Mesendoderm (in vitro differentiated cells): Measurements from ENCODE around the gene DTL.

ENCODE experiments used
- DNase-seq: peaks from one replicate; pipeline ENCODE4 v3.0.0; 2013
- H2AK5ac ChIP-seq: 2 replicates; pipeline ENCODE4 v1.6.1; 2013; ENCODE audit warnings: low read length, inconsistent platforms
- H2BK120ac ChIP-seq: 2 replicates; pipeline ENCODE4 v1.6.1; 2013; ENCODE audit warnings: low read depth, mild to moderate bottlenecking, low read length, moderate library complexity, mixed read lengths
- H2BK15ac ChIP-seq: replicated peaks from 2 replicates; pipeline ENCODE4 v1.6.1; 2013; ENCODE audit warnings: low read depth, mild to moderate bottlenecking, moderate library complexity
- H2BK5ac ChIP-seq: 2 replicates; pipeline ENCODE4 v1.6.1; 2013; ENCODE audit warnings: low read length, inconsistent platforms
- H3K18ac ChIP-seq: 2 replicates; pipeline ENCODE4 v1.6.1; 2013; ENCODE audit warnings: mild to moderate bottlenecking, low read length, mixed read lengths
- H3K23ac ChIP-seq: one replicate; pipeline ENCODE4 v1.6.1; 2013; ENCODE audit warnings: low read length
- H3K27ac ChIP-seq: 2 replicates; pipeline ENCODE4 v1.5.1; 2013; ENCODE audit warnings: low read depth, mild to moderate bottlenecking, inconsistent platforms, low read length, moderate library complexity
- H3K27me3 ChIP-seq: 2 replicates; pipeline ENCODE4 v1.6.1; 2013; ENCODE audit warnings: low read length, control low read depth, mild to moderate bottlenecking, inconsistent platforms; ENCODE audit not compliant: insufficient read depth, poor library complexity
- H3K36me3 ChIP-seq: 2 replicates; pipeline ENCODE4 v1.6.1; 2013; ENCODE audit warnings: low read length, inconsistent platforms; ENCODE audit not compliant: control insufficient read depth, insufficient read depth
- H3K4ac ChIP-seq: one replicate; pipeline ENCODE4 v1.6.1; 2013; ENCODE audit warnings: low read depth, mild to moderate bottlenecking, low read length, moderate library complexity
- H3K4me1 ChIP-seq: 2 replicates; pipeline ENCODE4 v1.6.1; 2013; ENCODE audit warnings: low read depth, low read length, inconsistent platforms; ENCODE audit not compliant: control insufficient read depth
- H3K4me2 ChIP-seq: 2 replicates; pipeline ENCODE4 v1.6.1; 2013; ENCODE audit warnings: low read length
- H3K4me3 ChIP-seq: 2 replicates; pipeline ENCODE4 v1.5.1; 2013; ENCODE audit warnings: mild to moderate bottlenecking, low read length
- H3K56ac ChIP-seq: one replicate; pipeline ENCODE4 v1.6.1; 2013; ENCODE audit warnings: low read length
- H3K79me1 ChIP-seq: 2 replicates; pipeline ENCODE4 v1.6.1; 2013; ENCODE audit warnings: low read length, inconsistent platforms
- H3K79me2 ChIP-seq: 2 replicates; pipeline ENCODE4 v1.6.1; 2013; ENCODE audit warnings: mild to moderate bottlenecking, low read length; ENCODE audit not compliant: control insufficient read depth, insufficient read depth
- H3K9ac ChIP-seq: 2 replicates; pipeline ENCODE4 v1.6.1; 2013; ENCODE audit warnings: low read length, inconsistent platforms
- H4K5ac ChIP-seq: one replicate; pipeline ENCODE4 v1.6.1; 2013; ENCODE audit warnings: low read length
- H4K8ac ChIP-seq: one replicate; pipeline ENCODE4 v1.6.1; 2013; ENCODE audit warnings: low read depth, mild to moderate bottlenecking, control low read depth, low read length, moderate library complexity
- WGBS: extraction: QIAGEN DNeasy Blood & Tissue Kit; methylation state at CpG from one replicate; pipeline ENCODE4 v1.1.7; 2013; ENCODE audit warnings: low lambda C conversion rate, missing lambda C conversion rate; ENCODE audit not compliant: insufficient coverage; ENCODE audit errors: extremely low coverage; 5-methylcytosine and 5-hydroxymethylcytosine counted together

The DTL gene

DNA sequence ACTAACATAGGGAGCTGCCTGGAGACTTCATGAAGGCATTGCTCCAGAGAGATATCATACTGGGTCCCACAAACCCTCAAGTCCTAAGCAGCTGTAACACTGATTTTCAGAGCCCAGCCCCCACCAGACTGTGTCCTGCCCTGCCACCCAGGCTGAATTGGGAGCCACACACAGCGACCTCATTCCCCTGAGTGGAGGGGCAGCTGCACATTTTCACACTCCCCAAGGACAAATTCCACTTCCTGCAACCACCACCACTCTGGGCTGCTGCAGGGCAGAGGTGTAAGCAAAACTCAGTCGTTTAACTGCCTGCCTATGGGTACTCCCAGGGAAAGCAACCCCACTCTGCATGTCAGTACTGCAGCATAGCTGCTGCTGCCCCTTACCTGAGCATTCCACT, 19.8 kb downstream of the DTL start:
- H3K79me2 ChIP-seq = no peaks in the 10 kb centered on the region
- H3K79me1 ChIP-seq = no peaks in the 10 kb centered on the region
- no peak overlapping the region for H3K4me2 ChIP-seq
- no peaks in the 10 kb centered on the region for H3K27me3 ChIP-seq
- H4K5ac ChIP-seq = no peak overlapping the region
- no peak overlapping the region for H4K8ac ChIP-seq
- no peak overlapping the region for H3K27ac ChIP-seq
- no peak overlapping the region for H2AK5ac ChIP-seq
- no peak overlapping the region for H3K4me3 ChIP-seq
- no peak for DNase-seq
- H2BK120ac ChIP-seq = no peak overlapping the region
- H2BK5ac ChIP-seq = no peak overlapping the region
- H3K9ac ChIP-seq = no peak overlapping the region
- no CpG with 5 or more reads among the region's 2 CpGs for WGBS
- H2BK15ac ChIP-seq = no peak overlapping the region
- H3K23ac ChIP-seq = no peak overlapping the region
- H3K4me1 ChIP-seq = no peaks in the 10 kb centered on the region
- H3K36me3 ChIP-seq = peaks cover 11% of the 10 kb centered on the region
- no peak overlapping the region for H3K4ac ChIP-seq
- no peak overlapping the region for H3K56ac ChIP-seq
- no peak overlapping the region for H3K18ac ChIP-seq

DNA sequence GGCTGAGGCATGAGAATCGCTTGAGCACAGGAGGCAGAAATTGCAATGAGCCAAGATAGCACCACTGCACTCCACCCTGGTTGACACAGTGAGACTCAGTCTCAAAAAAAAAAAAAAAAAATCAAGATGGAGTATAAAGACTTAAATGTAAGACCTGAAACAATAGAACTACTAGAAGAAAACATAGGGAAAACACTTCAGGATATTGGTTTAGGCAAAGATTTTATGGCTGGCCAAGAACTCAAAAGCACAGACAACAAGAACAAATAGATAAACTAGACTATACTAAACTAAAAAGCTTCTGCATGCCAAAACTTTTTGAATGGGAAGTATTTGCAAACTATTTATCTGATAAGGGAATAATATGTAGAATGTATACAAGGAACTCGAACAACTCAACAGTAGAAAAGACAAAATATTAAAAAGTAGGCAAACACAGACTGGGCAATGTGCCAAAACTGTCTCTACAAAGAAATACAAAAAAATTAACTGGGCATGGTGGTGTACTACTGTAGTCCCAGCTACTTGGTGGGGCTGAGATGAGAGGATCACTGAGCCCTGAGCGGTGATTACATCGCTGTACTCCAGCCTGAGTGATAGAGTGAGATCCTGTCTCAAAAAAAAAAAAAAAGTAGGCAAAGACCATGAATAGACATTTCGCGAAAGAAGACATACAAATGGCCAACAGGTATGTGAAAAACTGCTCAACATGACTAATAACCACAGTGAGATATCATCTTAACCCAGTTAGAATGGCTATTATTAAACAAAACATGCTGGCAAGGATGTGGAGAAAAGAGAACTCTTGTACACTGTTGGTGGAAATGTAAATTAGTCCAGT, 25.3 kb downstream of the DTL start:
- Histone ChIP-seq H2BK15ac (no peak overlapping the region), H3K79me2 (no peaks in the 10 kb centered on the region), H2BK120ac (no peak overlapping the region), H3K23ac (no peak overlapping the region), H3K79me1 (no peaks in the 10 kb centered on the region), H4K8ac (no peak overlapping the region), H3K4me2 (no peak overlapping the region), H3K27ac (no peak overlapping the region), H3K9ac (no peak overlapping the region), H3K4me1 (no peaks in the 10 kb centered on the region), H3K36me3 (peaks cover 6% of the 10 kb centered on the region), H3K56ac (no peak overlapping the region), H4K5ac (no peak overlapping the region), H3K4me3 (no peak overlapping the region), H3K18ac (no peak overlapping the region), H3K27me3 (no peaks in the 10 kb centered on the region), H2BK5ac (no peak overlapping the region), H2AK5ac (no peak overlapping the region), H3K4ac (no peak overlapping the region)
- DNase-seq = no peak
- WGBS = no CpG with 5 or more reads among the region's 6 CpGs

DNA sequence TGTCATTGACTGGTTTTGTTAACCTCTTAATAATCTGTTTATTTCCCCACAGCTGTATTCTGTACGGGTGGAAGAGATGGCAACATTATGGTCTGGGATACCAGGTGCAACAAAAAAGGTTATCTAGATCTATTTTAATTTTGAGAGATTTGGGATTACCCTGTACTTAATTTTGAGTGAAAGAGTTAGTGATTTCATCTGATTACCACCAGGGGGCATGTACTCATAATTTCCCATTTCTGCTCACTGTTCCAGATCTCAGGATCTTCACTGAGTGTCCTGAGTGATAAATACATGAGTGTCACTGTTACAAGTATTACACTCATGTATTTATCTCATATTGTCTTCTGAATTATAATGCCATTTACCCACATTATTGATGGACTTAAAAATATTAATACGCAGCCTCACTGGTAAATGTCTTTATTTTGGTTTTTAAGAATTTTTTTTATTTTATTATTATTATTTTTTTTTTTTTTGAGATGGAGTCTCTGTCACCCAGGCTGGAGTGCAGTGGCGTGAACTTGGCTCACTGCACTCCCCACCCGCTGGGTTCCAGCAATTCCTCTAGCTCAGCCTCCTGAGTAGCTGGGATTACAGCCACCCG, 27.4 kb downstream of the DTL start:
- no peaks in the 10 kb centered on the region for H3K27me3 ChIP-seq
- H3K79me1 ChIP-seq = no peaks in the 10 kb centered on the region
- H4K8ac ChIP-seq = no peak overlapping the region
- no peak overlapping the region for H3K18ac ChIP-seq
- no peaks in the 10 kb centered on the region for H3K79me2 ChIP-seq
- WGBS = no CpG with 5 or more reads among the region's 5 CpGs
- H2BK5ac ChIP-seq = no peak overlapping the region
- no peak overlapping the region for H3K56ac ChIP-seq
- no peak overlapping the region for H4K5ac ChIP-seq
- H2BK120ac ChIP-seq = no peak overlapping the region
- H3K36me3 ChIP-seq = no peaks in the 10 kb centered on the region
- peak; percentile 13 for DNase-seq
- H3K23ac ChIP-seq = no peak overlapping the region
- H2AK5ac ChIP-seq = no peak overlapping the region
- H2BK15ac ChIP-seq = no peak overlapping the region
- no peak overlapping the region for H3K9ac ChIP-seq
- H3K27ac ChIP-seq = no peak overlapping the region
- H3K4me3 ChIP-seq = no peak overlapping the region
- no peaks in the 10 kb centered on the region for H3K4me1 ChIP-seq
- H3K4me2 ChIP-seq = no peak overlapping the region
- H3K4ac ChIP-seq = no peak overlapping the region

DNA sequence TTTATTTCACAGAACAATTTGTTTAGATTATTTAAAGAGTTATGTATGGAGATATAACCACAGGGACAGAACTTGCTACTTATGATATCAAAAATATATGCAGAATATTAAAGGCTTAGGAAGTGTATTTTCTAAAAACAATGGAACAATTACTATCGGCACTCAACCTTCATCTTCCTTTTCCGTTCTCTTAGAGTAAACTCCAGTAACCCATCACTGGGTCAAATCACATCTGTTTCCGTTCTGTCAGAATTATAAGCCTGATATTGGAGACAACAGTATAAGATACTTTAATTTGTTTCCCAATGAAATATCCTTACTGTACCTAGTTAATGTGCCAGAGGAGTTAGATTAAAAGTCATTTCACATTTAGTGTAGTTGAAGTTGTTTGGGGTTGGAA, 32.2 kb downstream of the DTL start:
- Histone ChIP-seq H3K9ac (no peak overlapping the region), H3K18ac (no peak overlapping the region), H2AK5ac (no peak overlapping the region), H3K23ac (no peak overlapping the region), H3K4me3 (no peak overlapping the region), H3K79me2 (no peaks in the 10 kb centered on the region), H4K5ac (no peak overlapping the region), H2BK15ac (no peak overlapping the region), H3K4me2 (no peak overlapping the region), H4K8ac (no peak overlapping the region), H2BK5ac (no peak overlapping the region), H3K36me3 (no peaks in the 10 kb centered on the region), H3K27me3 (no peaks in the 10 kb centered on the region), H3K4me1 (no peaks in the 10 kb centered on the region), H3K56ac (no peak overlapping the region), H3K27ac (no peak overlapping the region), H3K4ac (no peak overlapping the region), H2BK120ac (no peak overlapping the region), H3K79me1 (no peaks in the 10 kb centered on the region)
- no peak for DNase-seq
- no CpG with 5 or more reads among the region's 3 CpGs for WGBS

DNA sequence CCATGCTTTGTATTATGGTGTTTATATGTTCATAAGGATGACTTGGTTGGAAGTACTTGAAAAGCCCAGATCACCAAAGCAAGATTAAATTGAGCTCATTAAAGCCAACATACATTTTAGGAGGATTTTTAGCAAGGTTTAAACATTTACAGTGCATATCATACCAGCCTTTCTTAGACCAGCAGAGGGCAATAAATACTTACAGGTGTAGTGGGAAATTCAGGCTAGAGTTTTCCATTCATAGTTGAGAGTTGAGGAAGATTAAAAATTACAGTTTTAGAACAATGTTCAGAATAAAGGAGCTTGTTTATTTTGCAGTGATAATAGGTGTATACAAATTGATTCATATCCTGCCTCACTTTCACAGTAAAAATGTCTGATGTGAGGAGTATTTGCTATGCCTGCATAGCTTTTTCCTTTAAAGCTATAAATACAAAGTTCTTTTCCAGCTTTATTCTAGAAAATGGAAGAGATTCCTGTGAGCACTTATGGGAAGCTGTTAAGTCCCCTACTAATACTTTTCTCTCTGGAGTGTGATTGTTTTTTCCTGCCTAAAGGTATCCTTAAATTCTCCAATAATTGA, 35.3 kb downstream of the DTL start:
- Histone ChIP-seq H3K4ac (no peak overlapping the region), H3K79me1 (no peaks in the 10 kb centered on the region), H3K36me3 (no peaks in the 10 kb centered on the region), H4K8ac (no peak overlapping the region), H3K18ac (no peak overlapping the region), H4K5ac (no peak overlapping the region), H3K9ac (no peak overlapping the region), H2BK120ac (no peak overlapping the region), H3K27ac (no peak overlapping the region), H2BK5ac (no peak overlapping the region), H2AK5ac (no peak overlapping the region), H3K56ac (no peak overlapping the region), H3K23ac (no peak overlapping the region), H3K4me2 (no peak overlapping the region), H2BK15ac (no peak overlapping the region), H3K4me3 (no peak overlapping the region), H3K27me3 (no peaks in the 10 kb centered on the region), H3K4me1 (no peaks in the 10 kb centered on the region), H3K79me2 (no peaks in the 10 kb centered on the region)
- peak; percentile 40 for DNase-seq
